H7 (cell line): ENCODE data around the gene PTPRN. TPM values are rescaled to one million over a fixed set of nuclear protein-coding genes. Genes with fewer than 3 reads are reported as not detected.
A peak's percentile ranks its signal among the peaks of the same experiment; 100 is the strongest.

Experiments
- DNase-seq: peaks from one replicate; pipeline ENCODE4 v3.0.0; 2012
- H3K27me3 ChIP-seq: 2 replicates; pipeline ENCODE4 v1.6.0; 2011; ENCODE audit warnings: mild to moderate bottlenecking, low read length; ENCODE audit not compliant: control insufficient read depth, insufficient read depth
- H3K36me3 ChIP-seq: replicated peaks from 2 replicates; pipeline ENCODE4 v1.5.1; 2011; ENCODE audit warnings: low read length; ENCODE audit not compliant: control insufficient read depth, insufficient read depth
- H3K4me3 ChIP-seq: 2 replicates; pipeline ENCODE4 v1.5.1; 2011; ENCODE audit warnings: low read depth, mild to moderate bottlenecking, control low read depth, low read length, moderate library complexity; ENCODE audit not compliant: insufficient read depth
- total RNA-seq: library from RNA; depleted of rRNA; stranded (reverse); fragments of >200 nt; shearing (Covaris generic); gene quantifications from 2 replicates; pipeline ENCODE4 v1.2.3, GENCODE V29; 2014

The PTPRN gene
- total RNA-seq, 1 experiment from 2014 or later, result 0.73 TPM

GRCh38 chr2:219286436-219287115, 22.6 kb downstream of the PTPRN start:
- no peak overlapping the region for H3K4me3 ChIP-seq
- no peaks in the 10 kb centered on the region for H3K27me3 ChIP-seq
- DNase-seq, result peak; percentile 58
- peaks cover 3% of the 10 kb centered on the region; the same call in 1 of the 2 replicates for H3K36me3 ChIP-seq

GRCh38 chr2:219285894-219286425, 23.2 kb downstream of the PTPRN start:
- peaks cover 3% of the 10 kb centered on the region; the same call in 1 of the 2 replicates for H3K36me3 ChIP-seq
- no peak overlapping the region for H3K4me3 ChIP-seq
- H3K27me3 ChIP-seq, result no peaks in the 10 kb centered on the region
- peak; percentile 96 for DNase-seq

GRCh38 chr2:219285373-219285735, 23.8 kb downstream of the PTPRN start:
- H3K36me3 ChIP-seq, result peaks cover 3% of the 10 kb centered on the region

GRCh38 chr2:219284501-219285372, 24.5 kb downstream of the PTPRN start:
- Histone ChIP-seq H3K4me3 (no peak overlapping the region), H3K36me3 (peaks cover 3% of the 10 kb centered on the region), H3K27me3 (no peaks in the 10 kb centered on the region; the same call in 1 of the 2 replicates)
- peak; percentile 37 for DNase-seq

More at GRCh38 chr2:219285373-219285735, 23.8 kb downstream of the PTPRN start:
- Histone ChIP-seq H3K4me3 (no peak overlapping the region), H3K27me3 (no peaks in the 10 kb centered on the region)
- peak; percentile 39 for DNase-seq

GRCh38 chr2:219282943-219283581, 26.1 kb downstream of the PTPRN start:
- Histone ChIP-seq H3K36me3 (peaks cover 3% of the 10 kb centered on the region), H3K4me3 (no peak overlapping the region)
- DNase-seq, result no peak

GRCh38 chr2:219282375-219282774, 26.8 kb downstream of the PTPRN start:
- no peaks in the 10 kb centered on the region; the same call in 1 of the 2 replicates for H3K27me3 ChIP-seq

More at GRCh38 chr2:219282943-219283581, 26.1 kb downstream of the PTPRN start:
- no peaks in the 10 kb centered on the region; the same call in 1 of the 2 replicates for H3K27me3 ChIP-seq

DNA sequence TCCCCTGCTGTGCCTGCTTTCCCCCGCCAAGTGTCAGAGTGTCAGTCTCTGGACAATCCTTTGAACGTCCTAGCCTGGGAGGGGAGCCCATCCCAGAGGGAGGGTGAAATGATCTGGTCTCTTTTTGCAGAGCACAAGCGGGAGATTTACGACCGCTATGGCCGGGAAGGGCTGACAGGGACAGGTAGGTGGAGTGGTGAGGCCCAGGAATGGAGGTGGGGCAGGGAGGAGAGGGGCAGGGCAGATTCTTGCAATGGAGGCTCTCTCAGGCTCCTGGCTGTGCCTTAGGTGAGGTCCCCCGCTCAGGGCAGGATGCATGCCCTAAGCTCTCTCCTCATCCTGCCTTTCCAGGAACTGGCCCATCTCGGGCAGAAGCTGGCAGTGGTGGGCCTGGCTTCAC, 27.6 kb downstream of the PTPRN start:
- peak; percentile 23 for DNase-seq
- peaks cover 3% of the 10 kb centered on the region for H3K36me3 ChIP-seq
- H3K27me3 ChIP-seq, result no peaks in the 10 kb centered on the region; the same call in 1 of the 2 replicates
- H3K4me3 ChIP-seq, result no peak overlapping the region

More at GRCh38 chr2:219282375-219282774, 26.8 kb downstream of the PTPRN start:
- Histone ChIP-seq H3K36me3 (peaks cover 3% of the 10 kb centered on the region), H3K4me3 (no peak overlapping the region)
- no peak for DNase-seq

GRCh38 chr2:219280651-219281050, 28.6 kb downstream of the PTPRN start:
- no peak overlapping the region for H3K4me3 ChIP-seq
- DNase-seq, result no peak

GRCh38 chr2:219279916-219280516, 29.2 kb downstream of the PTPRN start:
- peak; percentile 59 for DNase-seq
- no peaks in the 10 kb centered on the region; the same call in 1 of the 2 replicates for H3K27me3 ChIP-seq
- peak overlapping the region; percentile 70 for H3K4me3 ChIP-seq
- H3K36me3 ChIP-seq, result peaks cover 3% of the 10 kb centered on the region

More at GRCh38 chr2:219280651-219281050, 28.6 kb downstream of the PTPRN start:
- no peaks in the 10 kb centered on the region; the same call in 1 of the 2 replicates for H3K27me3 ChIP-seq
- peaks cover 3% of the 10 kb centered on the region for H3K36me3 ChIP-seq

- Histone ChIP-seq H3K36me3 (peaks cover 3% of the 10 kb centered on the region), H3K27me3 (no peaks in the 10 kb centered on the region; the same call in 1 of the 2 replicates), H3K4me3 (peak within 1 kb of the TSS; percentile 70)
- peak; percentile 100 for DNase-seq
Observed at GRCh38 chr2:219279151-219279915, 29.9 kb downstream of the PTPRN start, which contains the start of gene DNAJB2. TSS of gene DNAJB2 (plus strand) at chr2:219279366. CDS start at chr2:219279834, 468 bp downstream.

GRCh38 chr2:219278655-219279150, 30.5 kb downstream of the PTPRN start:
- no peaks in the 10 kb centered on the region; the same call in 1 of the 2 replicates for H3K27me3 ChIP-seq
- no peak for DNase-seq
- peaks cover 2% of the 10 kb centered on the region for H3K36me3 ChIP-seq
- H3K4me3 ChIP-seq, result peak overlapping the region; percentile 39; the same call in 1 of the 2 replicates

DNA sequence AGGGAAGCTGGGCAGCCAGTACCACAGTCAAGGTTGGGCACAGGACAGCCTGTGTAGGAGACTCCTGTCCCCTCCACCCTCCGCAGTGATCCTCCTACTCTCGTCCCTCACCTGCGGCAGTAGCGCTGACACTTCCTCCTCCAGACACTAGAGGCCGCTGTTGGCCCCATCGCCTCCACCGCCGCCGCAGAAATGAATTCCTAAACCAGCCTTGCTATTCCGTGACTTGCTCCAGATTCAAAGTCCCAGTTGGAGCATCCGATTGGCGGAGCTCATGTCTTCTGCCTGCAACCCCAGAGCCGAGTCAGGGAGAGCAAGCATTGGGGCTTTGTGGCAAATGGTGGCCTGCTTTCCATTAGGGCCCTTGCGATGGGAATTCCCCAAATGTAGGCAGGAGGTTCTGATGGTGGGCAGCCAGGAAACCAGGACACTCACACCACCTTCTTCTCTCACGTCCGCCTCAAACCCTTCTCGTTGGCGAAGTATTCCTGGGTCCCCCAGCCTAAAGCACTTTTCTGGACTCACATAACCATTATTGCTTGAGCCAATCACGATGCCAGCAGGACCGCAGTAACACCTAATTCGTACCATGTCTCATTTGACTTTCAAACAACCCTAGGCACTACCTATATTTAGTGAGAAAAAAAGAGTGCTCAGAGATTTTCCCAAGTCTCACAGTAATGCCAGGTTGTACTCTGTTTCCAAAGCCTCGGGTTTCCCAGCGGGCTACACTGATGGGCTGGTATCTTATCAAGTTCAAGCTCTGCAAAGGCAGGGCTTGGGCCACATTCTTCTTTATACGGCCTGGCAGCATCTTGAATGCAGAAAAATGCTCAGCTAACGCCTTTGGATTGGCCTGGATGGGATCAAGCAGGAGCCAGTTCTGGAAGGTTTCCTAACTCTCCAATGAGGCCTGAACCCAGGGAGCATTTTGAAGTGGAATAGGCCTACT, 31.2 kb downstream of the PTPRN start:
- H3K4me3 ChIP-seq, result peak overlapping the region; percentile 1; the same call in 1 of the 2 replicates
- peak; percentile 91 for DNase-seq
- H3K36me3 ChIP-seq, result peaks cover 2% of the 10 kb centered on the region
- H3K27me3 ChIP-seq, result no peaks in the 10 kb centered on the region; the same call in 1 of the 2 replicates
